GM23338 (cell line): ENCODE data around the gene RPTOR. TPM values are rescaled to one million over a fixed set of nuclear protein-coding genes. Genes with fewer than 3 reads are reported as not detected.

Experiments
- ATAC-seq: fragments of 200-7000 bp; cut with Tn5 transposase; 3 replicates; pipeline ENCODE4 v1.9.1; 2020
- DNase-seq: peaks from one replicate; pipeline ENCODE4 v3.0.0-alpha.2; 2015; ENCODE audit warnings: low spot score
- H2AFZ ChIP-seq: fragments of 200-600 bp; sonication (generic); 2 replicates; pipeline ENCODE4 v1.8.0; 2016; ENCODE audit warnings: antibody characterized with exemption, mild to moderate bottlenecking, moderate library complexity
- H3F3A ChIP-seq: fragments of 200-600 bp; sonication (generic); replicated peaks from 2 replicates; pipeline ENCODE4 v1.8.0; 2017; ENCODE audit warnings: antibody characterized with exemption, mixed run types, low read depth
- H3K27ac ChIP-seq: fragments of 200-600 bp; sonication (generic); 2 replicates; pipeline ENCODE4 v1.6.1; 2016; ENCODE audit warnings: low read depth
- H3K27me3 ChIP-seq: fragments of 200-600 bp; sonication (generic); 2 replicates; pipeline ENCODE4 v1.8.0; 2016; ENCODE audit warnings: mild to moderate bottlenecking, mixed run types, moderate library complexity; ENCODE audit not compliant: insufficient read depth
- H3K36me3 ChIP-seq: fragments of 200-600 bp; sonication (generic); 2 replicates; pipeline ENCODE4 v1.8.0; 2016; ENCODE audit warnings: mild to moderate bottlenecking; ENCODE audit not compliant: insufficient read depth
- H3K4me1 ChIP-seq: fragments of 200-600 bp; sonication (generic); 2 replicates; pipeline ENCODE4 v1.8.0; 2016; ENCODE audit warnings: mild to moderate bottlenecking, moderate library complexity; ENCODE audit not compliant: insufficient read depth
- H3K4me2 ChIP-seq: fragments of 200-600 bp; sonication (generic); 2 replicates; pipeline ENCODE4 v1.7.1; 2017; ENCODE audit warnings: mixed run types
- H3K4me3 ChIP-seq: fragments of 200-600 bp; sonication (generic); 2 replicates; pipeline ENCODE4 v1.6.1; 2016; ENCODE audit warnings: mixed run types
- H3K79me2 ChIP-seq: fragments of 200-600 bp; sonication (generic); replicated peaks from 2 replicates; pipeline ENCODE4 v1.8.0; 2017; ENCODE audit warnings: mild to moderate bottlenecking; ENCODE audit not compliant: insufficient read depth
- H3K9me2 ChIP-seq: fragments of 200-600 bp; sonication (generic); 2 replicates; pipeline ENCODE4 v1.8.0; 2017; ENCODE audit not compliant: insufficient read depth
- H4K20me1 ChIP-seq: fragments of 200-600 bp; sonication (generic); replicated peaks from 2 replicates; pipeline ENCODE4 v1.8.0; 2017; ENCODE audit warnings: mild to moderate bottlenecking; ENCODE audit not compliant: insufficient read depth
- H3K27ac Mint-ChIP-seq: 2 replicates; pipeline ENCODE4 v1.8.0; 2020; ENCODE audit warnings: inconsistent platforms, mild to moderate bottlenecking, moderate library complexity, mixed read lengths
- H3K27me3 Mint-ChIP-seq: 3 replicates; pipeline ENCODE4 v1.8.0; 2022; ENCODE audit warnings: low read depth, mild to moderate bottlenecking, moderate library complexity, mixed read lengths, inconsistent platforms; ENCODE audit not compliant: insufficient read depth, poor library complexity
- H3K36me3 Mint-ChIP-seq: 3 replicates; pipeline ENCODE4 v1.8.0; 2021; ENCODE audit warnings: low read depth, mild to moderate bottlenecking, inconsistent platforms, moderate library complexity, mixed read lengths
- H3K4me1 Mint-ChIP-seq: 3 replicates; pipeline ENCODE4 v1.8.0; 2020; ENCODE audit warnings: mild to moderate bottlenecking, inconsistent platforms, mixed read lengths
- H3K4me3 Mint-ChIP-seq: 3 replicates; pipeline ENCODE4 v1.8.0; 2021; ENCODE audit warnings: moderate library complexity, mild to moderate bottlenecking, inconsistent platforms, mixed read lengths
- H3K9me3 Mint-ChIP-seq: 3 replicates; pipeline ENCODE4 v1.8.0; 2020; ENCODE audit warnings: moderate library complexity, mild to moderate bottlenecking, inconsistent platforms, mixed read lengths
- CREB1 ChIP-seq: fragments of 250-450 bp; sonication (Bioruptor Pico); IDR thresholded peaks from 2 replicates; pipeline ENCODE4 v1.5.0; 2020; ENCODE audit warnings: low read depth, mild to moderate bottlenecking, moderate library complexity
- EZH2 ChIP-seq: fragments of 200-600 bp; sonication (generic); IDR thresholded peaks from one replicate; pipeline ENCODE4 v1.8.0; 2017; ENCODE audit warnings: antibody characterized with exemption, mild to moderate bottlenecking, low read depth; ENCODE audit not compliant: unreplicated experiment
- EZH2phosphoT487 ChIP-seq: fragments of 200-600 bp; sonication (generic); IDR thresholded peaks from one replicate; pipeline ENCODE4 v1.8.1; 2018; ENCODE audit warnings: antibody characterized with exemption; ENCODE audit not compliant: unreplicated experiment
- JUNB ChIP-seq: IDR thresholded peaks from one replicate; pipeline ENCODE4 v1.6.1; 2016; ENCODE audit warnings: antibody characterized with exemption; ENCODE audit not compliant: unreplicated experiment
- NANOG ChIP-seq: IDR thresholded peaks from 2 replicates; pipeline ENCODE4 v1.6.1; 2016; ENCODE audit warnings: antibody characterized with exemption, borderline replicate concordance
- POLR2AphosphoS5 ChIP-seq: IDR thresholded peaks from 2 replicates; pipeline ENCODE4 v1.6.1; 2016; ENCODE audit warnings: antibody characterized with exemption, low read depth
- STAT1 ChIP-seq: IDR thresholded peaks from one replicate; pipeline ENCODE4 v1.6.1; 2016; ENCODE audit warnings: antibody characterized with exemption; ENCODE audit not compliant: unreplicated experiment
- ZNF114 ChIP-seq: fragments of 250-450 bp; sonication (Bioruptor Pico); IDR thresholded peaks from 2 replicates; pipeline ENCODE4 v1.5.0; 2020; ENCODE audit warnings: mild to moderate bottlenecking, moderate library complexity
- ZNF331 ChIP-seq: fragments of 250-450 bp; sonication (Bioruptor Pico); IDR thresholded peaks from 2 replicates; pipeline ENCODE4 v1.5.0; 2020; ENCODE audit warnings: low read depth, mild to moderate bottlenecking, moderate library complexity
- ZNF462 ChIP-seq: fragments of 250-450 bp; sonication (Bioruptor Pico); IDR thresholded peaks from 2 replicates; pipeline ENCODE4 v1.5.0; 2020; ENCODE audit warnings: mild to moderate bottlenecking, moderate library complexity
- polyA plus RNA-seq: library from polyadenylated mRNA; unstranded; fragments of >200 nt; fragmentation: Nextera tagmentation; extraction: Ambion mirVana; gene quantifications from 2 replicates; pipeline ENCODE4 v1.2.1, GENCODE V29; 2016
- total RNA-seq: library from RNA; depleted of rRNA; stranded (reverse); fragments of >200 nt; shearing (Covaris generic); gene quantifications from 2 replicates; pipeline ENCODE4 v1.2.3, GENCODE V29; 2014
- TF ChIP-seq, protein P1 (sequence below), 2 experiments: fragments of 200-600 bp in 1 of 2; sonication (generic) in 1 of 2; conservative IDR thresholded peaks; 2 replicates each; pipeline versions ENCODE4 v1.5.1 to v1.6.1; 2016 to 2017; ENCODE audit warnings: antibody characterized with exemption in 2 of 2, low read depth in 2 of 2, mild to moderate bottlenecking in 2 of 2, moderate library complexity in 1 of 2

RPTOR gene
- total and polyA plus RNA-seq, 2 experiments from 2014 or later: 9.5 to 38.0 TPM

- H3K9me2 ChIP-seq: no peaks in the 10 kb centered on the region
- Mint-ChIP-seq H3K4me3 (no peak overlapping the region), H3K4me1 (peaks cover 29% of the 10 kb centered on the region), H3K9me3 (no peaks in the 10 kb centered on the region; the same call in 2 of the 3 replicates), H3K27me3 (peaks cover 5% of the 10 kb centered on the region), H3K27ac (peak overlapping the region; percentile 6), H3K36me3 (peaks cover 10% of the 10 kb centered on the region)
- no peak overlapping the region for H3K4me3 ChIP-seq
- ATAC-seq (peak; percentile 57), DNase-seq (no peak)
- 0 out of 2 replicates have a peak, but pooled peaks cover 4% of the 10 kb centered on the region for H4K20me1 ChIP-seq
- no peak for TF ChIP-seq EZH2
- H3K4me1 ChIP-seq: 0 out of 2 replicates have a peak, but pooled peaks cover 9% of the 10 kb centered on the region
- no peaks in the 10 kb centered on the region for H3F3A ChIP-seq
- no peak overlapping the region for H2AFZ ChIP-seq
- H3K79me2 ChIP-seq: 0 out of 2 replicates have a peak, but pooled peaks cover 3% of the 10 kb centered on the region
- no peaks in the 10 kb centered on the region for H3K27me3 ChIP-seq
- H3K36me3 ChIP-seq: no peaks in the 10 kb centered on the region
- no peak overlapping the region for H3K4me2 ChIP-seq
- H3K27ac ChIP-seq: peak overlapping the region; percentile 55
Observed at GRCh38 chr17:80751070-80751945, 206.7 kb downstream of the RPTOR start.

GRCh38 chr17:80751946-80752581 is 207.4 kb downstream of the RPTOR start:
- no peaks in the 10 kb centered on the region for H3K36me3 ChIP-seq
- DNase-seq (peak; percentile 50), ATAC-seq (peak; percentile 93)
- 0 out of 2 replicates have a peak, but pooled peaks cover 9% of the 10 kb centered on the region for H3K4me1 ChIP-seq
- H3K9me2 ChIP-seq: no peaks in the 10 kb centered on the region
- peaks cover 29% of the 10 kb centered on the region for H3K4me1 Mint-ChIP-seq
- no peak overlapping the region for H2AFZ ChIP-seq
- no peaks in the 10 kb centered on the region for H3K9me3 Mint-ChIP-seq
- no peak overlapping the region for H3K4me3 ChIP-seq
- no peaks in the 10 kb centered on the region for H3K27me3 ChIP-seq
- H3F3A ChIP-seq: no peaks in the 10 kb centered on the region
- peak overlapping the region; percentile 55 for H3K27ac ChIP-seq
- 0 out of 2 replicates have a peak overlapping the region, but pooled peaks have one; percentile 28 for H3K4me2 ChIP-seq
- 0 out of 3 replicates have a peak overlapping the region, but pooled peaks have one; percentile 4 for H3K4me3 Mint-ChIP-seq
- peak overlapping the region; percentile 80 for H3K27ac Mint-ChIP-seq
- H3K27me3 Mint-ChIP-seq: peaks cover 5% of the 10 kb centered on the region
- H3K36me3 Mint-ChIP-seq: peaks cover 12% of the 10 kb centered on the region
- 0 out of 2 replicates have a peak, but pooled peaks cover 3% of the 10 kb centered on the region for H3K79me2 ChIP-seq
- H4K20me1 ChIP-seq: 0 out of 2 replicates have a peak, but pooled peaks cover 4% of the 10 kb centered on the region
- no peak for TF ChIP-seq EZH2phosphoT487
- TF ChIP-seq, protein P1, sequence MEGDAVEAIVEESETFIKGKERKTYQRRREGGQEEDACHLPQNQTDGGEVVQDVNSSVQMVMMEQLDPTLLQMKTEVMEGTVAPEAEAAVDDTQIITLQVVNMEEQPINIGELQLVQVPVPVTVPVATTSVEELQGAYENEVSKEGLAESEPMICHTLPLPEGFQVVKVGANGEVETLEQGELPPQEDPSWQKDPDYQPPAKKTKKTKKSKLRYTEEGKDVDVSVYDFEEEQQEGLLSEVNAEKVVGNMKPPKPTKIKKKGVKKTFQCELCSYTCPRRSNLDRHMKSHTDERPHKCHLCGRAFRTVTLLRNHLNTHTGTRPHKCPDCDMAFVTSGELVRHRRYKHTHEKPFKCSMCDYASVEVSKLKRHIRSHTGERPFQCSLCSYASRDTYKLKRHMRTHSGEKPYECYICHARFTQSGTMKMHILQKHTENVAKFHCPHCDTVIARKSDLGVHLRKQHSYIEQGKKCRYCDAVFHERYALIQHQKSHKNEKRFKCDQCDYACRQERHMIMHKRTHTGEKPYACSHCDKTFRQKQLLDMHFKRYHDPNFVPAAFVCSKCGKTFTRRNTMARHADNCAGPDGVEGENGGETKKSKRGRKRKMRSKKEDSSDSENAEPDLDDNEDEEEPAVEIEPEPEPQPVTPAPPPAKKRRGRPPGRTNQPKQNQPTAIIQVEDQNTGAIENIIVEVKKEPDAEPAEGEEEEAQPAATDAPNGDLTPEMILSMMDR (conservative IDR thresholded peaks at IDR 0.05; ENCODE audit: low read depth in 2 of 2): no peak
- no peak for TF ChIP-seq EZH2
- no peak for TF ChIP-seq JUNB
- no peak for TF ChIP-seq CREB1 (CRISPR knock-in tag)
- no peak for TF ChIP-seq NANOG
- TF ChIP-seq ZNF331 (CRISPR knock-in tag): no peak
- no peak for TF ChIP-seq POLR2AphosphoS5
- TF ChIP-seq STAT1: no peak
- TF ChIP-seq ZNF114 (CRISPR knock-in tag): no peak
- no peak for TF ChIP-seq ZNF462 (CRISPR knock-in tag)
